ENCODE results near the gene PAIP2B.
"Not testable (repeated sequence)": the region's sequence is repeated elsewhere in the genome, so short reads cannot be mapped to it uniquely, and the experiment has no call there.

PAIP2B gene

DNA sequence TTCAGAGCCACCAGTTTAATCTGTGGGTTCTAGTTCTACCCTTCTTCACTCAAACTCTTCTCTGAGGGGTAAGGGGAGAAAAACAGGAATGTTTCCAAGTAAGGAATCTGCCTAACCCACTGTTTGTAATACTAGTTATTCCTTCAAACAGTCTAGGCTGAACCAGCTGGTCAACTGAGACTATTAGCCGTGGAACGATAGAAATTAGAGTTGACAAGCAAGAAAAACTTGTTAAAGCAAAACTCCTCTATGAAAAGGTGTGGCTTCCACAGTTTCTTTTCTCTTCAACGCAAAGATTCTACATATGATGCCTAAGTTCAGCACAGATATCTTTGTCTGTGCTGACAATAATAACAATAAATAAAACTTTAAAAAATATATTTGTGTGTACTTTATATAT is 11.5 kb downstream of the PAIP2B start:
- DNase-seq, result no peak

DNA sequence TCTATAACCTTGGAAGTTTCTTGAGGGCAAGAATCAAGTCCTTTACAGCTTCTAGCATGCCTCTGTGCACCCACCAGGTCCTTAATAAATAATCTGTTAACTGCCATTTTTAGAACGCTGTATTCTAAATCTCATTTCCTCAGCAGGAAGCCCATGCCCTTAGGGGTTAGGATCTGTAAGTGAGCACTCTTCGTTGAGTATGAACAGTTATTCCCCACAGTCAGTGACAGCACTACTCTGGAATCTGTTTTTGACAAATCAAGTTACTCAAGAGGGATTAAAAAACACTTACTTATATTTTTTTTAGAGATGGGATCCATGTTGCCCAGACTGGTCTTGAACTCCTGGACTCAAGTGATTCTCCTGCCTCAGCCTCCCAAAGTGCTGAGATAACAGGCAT is 14.6 kb downstream of the PAIP2B start:
- no peak for DNase-seq

- no peak for DNase-seq
These were observed 16.6 kb downstream of the PAIP2B start for GRCh38 chr2:71210292-71210691.

GRCh38 chr2:71208756-71209155 is 18.1 kb downstream of the PAIP2B start:
- DNase-seq, result no peak

DNA sequence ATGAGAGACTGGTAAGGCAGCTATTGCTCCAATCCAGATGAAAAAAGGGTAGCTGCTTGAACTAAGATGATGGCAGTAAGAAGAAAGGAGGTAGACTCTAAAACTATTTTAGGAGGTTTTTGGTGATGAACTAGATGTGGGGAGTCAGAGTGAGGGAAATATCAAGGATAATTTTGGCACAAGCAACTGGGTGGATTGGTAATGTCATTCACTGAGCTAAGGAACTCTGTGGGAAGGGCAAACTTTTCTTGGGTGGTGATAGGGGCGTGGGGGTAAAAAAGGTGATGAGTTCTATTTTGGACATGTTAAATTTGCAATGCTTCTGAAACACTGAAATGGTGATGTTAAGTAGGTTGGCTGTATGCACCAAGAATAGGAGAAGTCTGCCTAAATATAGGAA is 19.3 kb downstream of the PAIP2B start:
- no peak for DNase-seq

DNA sequence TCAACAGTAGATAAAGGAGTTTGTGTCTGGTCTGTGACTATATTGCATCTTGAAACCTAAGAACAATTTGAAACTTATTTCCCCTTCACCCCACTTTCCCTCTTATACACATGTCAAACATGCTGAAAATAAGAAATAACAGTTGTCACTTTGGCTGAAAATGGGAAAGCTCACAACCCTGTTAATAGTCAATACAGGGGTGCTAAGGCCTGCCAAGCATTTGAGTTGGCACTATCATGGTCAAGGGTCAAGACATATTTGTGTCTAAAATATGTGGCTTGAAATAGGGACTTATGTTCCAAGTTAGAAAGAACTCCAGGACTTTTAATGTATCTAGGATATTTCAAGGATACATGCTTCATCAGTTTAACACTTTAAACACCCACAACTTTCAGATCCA is 20.6 kb downstream of the PAIP2B start:
- DNase-seq, result no peak

GRCh38 chr2:71191570-71191943 is 35.3 kb downstream of the PAIP2B start:
- DNase-seq, result no peak

- DNase-seq, result no peak
These were observed 36.0 kb downstream of the PAIP2B start for GRCh38 chr2:71190656-71191569.

- no peak for DNase-seq
These were observed 39.3 kb downstream of the PAIP2B start for GRCh38 chr2:71187589-71187988.

DNA sequence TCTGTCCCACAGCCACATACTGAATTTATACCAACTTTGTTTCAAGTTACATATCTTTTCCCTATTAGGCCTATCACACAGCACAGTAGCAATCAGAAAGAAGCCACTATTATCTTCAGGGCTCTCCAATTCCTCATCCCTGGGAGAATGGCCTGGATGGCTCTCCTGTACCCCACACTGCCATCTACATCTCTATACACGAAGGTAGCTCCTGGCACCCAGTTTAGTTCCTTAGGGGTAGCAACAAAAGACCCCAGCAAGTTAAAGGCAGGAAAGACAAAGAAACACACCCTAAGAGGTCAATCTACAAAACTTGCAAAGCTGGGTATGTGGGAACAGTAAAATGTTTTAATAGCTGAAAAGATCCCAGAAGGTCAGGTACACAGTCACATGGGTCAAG is 39.9 kb downstream of the PAIP2B start:
- no peak for DNase-seq

DNA sequence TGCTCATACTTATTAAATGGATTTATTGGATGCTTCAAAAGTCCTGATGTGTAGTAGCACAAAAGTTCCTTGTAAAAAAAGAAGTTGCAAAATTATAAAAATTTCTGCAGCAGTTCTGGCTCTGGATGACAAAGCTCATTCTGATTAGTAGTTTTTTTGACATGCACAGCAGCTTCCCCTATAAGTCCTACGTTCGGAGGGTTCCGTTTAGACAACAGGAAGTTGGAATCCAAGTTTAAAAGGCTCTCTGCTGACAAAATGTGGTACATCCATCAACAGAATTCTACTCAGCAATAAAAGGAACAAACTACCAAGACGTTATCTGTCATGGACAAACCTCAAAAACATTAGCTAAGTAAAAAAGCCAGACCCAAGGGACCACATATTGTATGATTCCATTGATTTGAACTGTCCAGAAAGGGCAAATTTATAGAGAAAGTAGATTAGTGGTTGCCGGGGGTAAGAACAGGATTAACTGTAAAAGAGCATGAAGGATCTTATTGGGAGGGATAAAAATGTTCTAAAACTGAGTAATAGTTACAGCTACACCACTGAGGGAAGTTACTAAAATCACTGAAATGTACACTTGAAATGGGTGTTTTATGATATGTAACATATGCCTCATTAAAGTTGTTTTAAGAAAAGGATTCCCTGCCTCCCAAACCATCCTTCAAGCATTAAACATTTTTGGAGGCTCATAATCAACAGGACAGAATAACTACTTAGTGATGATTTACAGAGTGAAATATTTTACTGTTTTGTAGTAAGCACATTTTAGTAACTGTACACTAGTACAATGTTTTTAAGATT is 43.4 kb downstream of the PAIP2B start:
- not testable (repeated sequence) for DNase-seq

- DNase-seq, result no peak
These were observed 45.6 kb downstream of the PAIP2B start for GRCh38 chr2:71181316-71181715.

DNA sequence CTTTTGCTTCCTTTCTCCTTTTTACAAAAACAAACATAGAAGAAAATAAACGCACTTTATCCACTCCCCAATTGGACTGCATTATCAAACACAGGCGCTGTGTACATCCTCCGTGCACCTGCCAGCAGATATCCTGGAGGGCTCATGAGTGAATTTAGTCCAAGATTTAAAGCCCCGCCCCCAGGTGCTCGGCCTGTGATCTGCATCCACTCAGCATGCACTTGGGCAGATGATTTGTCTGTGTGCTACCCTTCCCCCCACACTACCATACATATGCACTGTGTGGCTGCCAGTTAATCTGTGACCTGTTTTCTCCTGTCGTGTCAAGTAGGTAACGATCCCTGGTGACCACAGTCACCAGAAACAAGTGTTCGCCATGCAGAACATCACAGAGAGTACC is 48.1 kb downstream of the PAIP2B start:
- not testable (repeated sequence) for DNase-seq

DNA sequence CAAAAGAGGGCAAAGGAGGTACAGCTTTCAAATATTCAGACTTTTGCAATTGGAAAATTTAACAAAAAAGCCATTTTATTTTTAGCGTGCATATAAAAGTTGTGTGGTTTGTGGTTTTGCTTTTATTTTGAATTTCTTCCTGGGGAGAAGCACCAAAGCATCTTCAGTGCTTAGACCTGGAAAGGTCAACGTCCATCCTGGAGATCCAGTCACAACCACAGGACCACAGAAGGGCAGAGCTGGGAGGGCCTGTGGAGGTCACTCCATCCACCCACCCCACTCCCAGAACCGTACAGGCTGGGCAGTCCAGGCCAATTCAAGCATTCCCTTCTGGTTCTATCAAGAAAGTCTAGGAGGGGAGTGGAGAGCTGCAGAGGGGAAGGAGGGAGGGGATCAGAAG is 52.7 kb downstream of the PAIP2B start:
- DNase-seq, result no peak

- DNase-seq, result no peak
These were observed 53.8 kb downstream of the PAIP2B start for GRCh38 chr2:71173096-71173495.

- no peak for DNase-seq
These were observed 60.1 kb downstream of the PAIP2B start for GRCh38 chr2:71166812-71167211.

GRCh38 chr2:71157124-71157793 is 69.6 kb downstream of the PAIP2B start:
- peak; percentile 69 for DNase-seq

DNA sequence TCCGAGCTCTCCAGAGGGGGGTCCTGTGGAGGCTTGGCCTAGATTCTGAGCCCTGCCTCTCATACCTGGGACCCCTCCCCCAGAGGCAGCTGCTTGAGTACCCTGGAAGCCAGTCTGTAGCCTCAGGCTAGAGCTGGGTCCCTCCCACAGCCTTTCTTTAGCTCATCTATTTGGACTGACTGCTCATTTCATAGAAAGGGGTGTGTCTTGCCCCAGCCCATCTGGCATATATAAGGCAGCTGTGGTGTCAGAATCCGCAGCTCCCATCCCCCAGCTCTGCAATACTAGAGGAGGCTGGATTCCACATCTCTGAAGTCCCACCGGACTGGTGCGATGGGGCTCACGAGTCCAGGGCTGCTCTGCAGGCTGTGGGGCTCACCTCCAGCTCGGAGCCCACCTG is 70.3 kb downstream of the PAIP2B start:
- no peak for DNase-seq

DNA sequence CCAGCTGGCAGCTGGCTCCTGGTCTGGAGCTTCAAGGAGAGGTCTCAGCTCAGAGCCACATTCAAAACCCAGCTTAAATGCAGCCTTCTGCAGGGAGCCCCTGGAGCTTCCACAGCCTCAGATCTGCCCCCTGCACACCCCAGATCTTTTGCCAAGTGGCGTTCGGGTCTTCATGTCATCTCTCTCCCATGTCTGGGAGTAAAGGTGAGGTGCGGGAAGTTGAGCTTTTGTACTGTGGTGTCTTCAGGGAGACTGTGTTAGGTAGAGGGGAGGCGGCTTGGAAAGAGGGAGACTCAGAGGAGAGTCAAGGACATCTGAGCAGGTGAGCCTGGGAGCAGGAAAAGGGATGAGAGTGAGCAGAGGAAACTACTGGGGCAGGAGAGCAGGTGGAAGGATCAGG is 71.1 kb downstream of the PAIP2B start:
- DNase-seq, result no peak

GRCh38 chr2:71154798-71155197 is 72.1 kb downstream of the PAIP2B start:
- DNase-seq, result no peak

DNA sequence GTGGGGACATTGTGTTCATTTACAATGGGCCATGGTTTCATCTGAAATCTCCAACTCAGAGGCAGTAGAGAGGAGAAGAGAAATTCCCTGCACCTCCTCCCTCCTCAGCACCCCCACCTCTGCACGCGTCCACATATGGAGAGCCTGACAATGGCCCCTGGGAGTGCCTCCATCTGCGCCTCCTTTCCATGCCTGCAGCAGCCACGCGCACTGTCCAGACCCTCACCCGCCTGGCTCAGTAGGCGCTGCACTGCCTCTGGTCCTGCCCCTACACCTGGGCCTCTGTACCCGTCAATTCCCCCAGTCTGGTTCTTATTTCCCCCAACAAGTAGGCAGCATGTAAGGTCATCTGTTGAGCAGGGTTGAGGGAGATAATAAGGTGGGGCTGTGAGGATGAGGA is 72.6 kb downstream of the PAIP2B start:
- no peak for DNase-seq

GRCh38 chr2:71153585-71154224 is 73.2 kb downstream of the PAIP2B start:
- DNase-seq, result no peak

- no peak for DNase-seq
These were observed 75.3 kb downstream of the PAIP2B start for GRCh38 chr2:71151620-71152019.

Data from activated CD8-positive, alpha-beta memory T cell treated with anti-CD3 and anti-CD28 coated beads, Interleukin-2, amount 50 U/mL, for 4 hours (primary cell).